D721Med (cell line): Measurements from ENCODE around the gene NTNG1.
"Not testable (repeated sequence)": the region's sequence is repeated elsewhere in the genome, so short reads cannot be mapped to it uniquely, and the experiment has no call there.

ENCODE experiments used
- DNase-seq: peaks from one replicate; pipeline ENCODE4 v3.0.0; 2011; ENCODE audit warnings: low spot score; ENCODE audit not compliant: insufficient read length
- FAIRE-seq: peaks from 2 replicates; lab custom pipeline; 2011; peaks lifted over from hg19 to GRCh38; lab: Jason Lieb, UNC
- TF ChIP-seq, protein P1 (sequence below): IDR thresholded peaks from 2 replicates; pipeline ENCODE4 v1.5.1; 2012; ENCODE audit warnings: mild to moderate bottlenecking, control low read depth; ENCODE audit not compliant: insufficient read depth; ENCODE audit errors: missing control alignments

NTNG1 gene

GRCh38 chr1:107140703-107141490 lies at the start of gene NTNG1:
Gene NTNG1 (plus strand): TSS chr1:107141039.
- FAIRE-seq (no peak), DNase-seq (no peak)
- TF ChIP-seq, protein P1, sequence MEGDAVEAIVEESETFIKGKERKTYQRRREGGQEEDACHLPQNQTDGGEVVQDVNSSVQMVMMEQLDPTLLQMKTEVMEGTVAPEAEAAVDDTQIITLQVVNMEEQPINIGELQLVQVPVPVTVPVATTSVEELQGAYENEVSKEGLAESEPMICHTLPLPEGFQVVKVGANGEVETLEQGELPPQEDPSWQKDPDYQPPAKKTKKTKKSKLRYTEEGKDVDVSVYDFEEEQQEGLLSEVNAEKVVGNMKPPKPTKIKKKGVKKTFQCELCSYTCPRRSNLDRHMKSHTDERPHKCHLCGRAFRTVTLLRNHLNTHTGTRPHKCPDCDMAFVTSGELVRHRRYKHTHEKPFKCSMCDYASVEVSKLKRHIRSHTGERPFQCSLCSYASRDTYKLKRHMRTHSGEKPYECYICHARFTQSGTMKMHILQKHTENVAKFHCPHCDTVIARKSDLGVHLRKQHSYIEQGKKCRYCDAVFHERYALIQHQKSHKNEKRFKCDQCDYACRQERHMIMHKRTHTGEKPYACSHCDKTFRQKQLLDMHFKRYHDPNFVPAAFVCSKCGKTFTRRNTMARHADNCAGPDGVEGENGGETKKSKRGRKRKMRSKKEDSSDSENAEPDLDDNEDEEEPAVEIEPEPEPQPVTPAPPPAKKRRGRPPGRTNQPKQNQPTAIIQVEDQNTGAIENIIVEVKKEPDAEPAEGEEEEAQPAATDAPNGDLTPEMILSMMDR: no peak

- no peak for FAIRE-seq
- no peak for DNase-seq
- TF ChIP-seq, protein P1: no peak
Measured at GRCh38 chr1:107091418-107091817, 49.4 kb upstream of the NTNG1 start.

GRCh38 chr1:107093395-107093794 lies 47.4 kb upstream of the NTNG1 start:
- DNase-seq, FAIRE-seq: not testable (repeated sequence)

- FAIRE-seq (no peak), DNase-seq (no peak)
- TF ChIP-seq, protein P1: no peak
Measured at GRCh38 chr1:107095647-107096046, 45.2 kb upstream of the NTNG1 start.

- TF ChIP-seq, protein P1: no peak
- DNase-seq (no peak), FAIRE-seq (no peak)
Measured at GRCh38 chr1:107096690-107097089, 44.1 kb upstream of the NTNG1 start.

GRCh38 chr1:107098961-107099360 lies 41.9 kb upstream of the NTNG1 start:
- TF ChIP-seq, protein P1: no peak
- DNase-seq: no peak
- FAIRE-seq: no peak

GRCh38 chr1:107100331-107100984 lies 40.4 kb upstream of the NTNG1 start:
- TF ChIP-seq, protein P1: no peak
- DNase-seq (no peak), FAIRE-seq (no peak)
